Measurements from ENCODE around the gene RHOH. TPM values are rescaled to one million over a fixed set of nuclear protein-coding genes. Genes with fewer than 3 reads are reported as not detected.

RHOH gene
- total RNA-seq, 2 donors from 2014 or later, result 1.3 to 1.9 TPM

DNA sequence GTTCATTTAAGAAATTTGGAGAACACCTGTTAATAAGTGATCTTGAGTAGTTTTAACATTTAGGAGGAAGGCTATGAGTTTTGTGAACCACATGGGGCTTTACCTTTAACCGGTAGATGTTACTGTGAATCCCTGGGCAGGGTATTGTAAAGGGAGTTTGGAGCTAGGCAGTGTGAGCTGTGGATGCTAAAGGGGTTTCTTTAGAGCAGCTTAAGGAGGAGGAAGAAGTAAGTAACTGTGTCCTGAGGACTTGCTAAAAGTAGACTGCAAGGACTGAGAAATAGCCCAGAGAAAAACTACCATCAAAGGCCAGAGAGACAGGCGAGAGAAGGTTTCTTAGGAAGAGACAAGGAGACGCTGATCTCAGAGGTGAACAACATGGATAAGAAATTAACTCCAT, 5.6 kb downstream of the RHOH start:
- Histone ChIP-seq H3K36me3 (no peaks in the 10 kb centered on the region), H3K27ac (no peak overlapping the region), H3K4me3 (no peak overlapping the region), H3K4me1 (replicated peaks) (no peaks in the 10 kb centered on the region), H3K27me3 (replicated peaks; ENCODE audit: insufficient read depth) (no peaks in the 10 kb centered on the region), H3K9me3 (no peaks in the 10 kb centered on the region)
- TF ChIP-seq POLR2AphosphoS5 (IDR thresholded peaks at IDR 0.05), result no peak
- TF ChIP-seq POLR2A (IDR thresholded peaks at IDR 0.05), result no peak
- TF ChIP-seq CTCF (IDR thresholded peaks at IDR 0.05), result no peak
- intact Hi-C loops (cut with DNase I), result no loop called here
- no peak for DNase-seq (ENCODE audit: low spot score)
- WGBS, result 89% methylated on average over 3 of the region's 3 CpGs

DNA sequence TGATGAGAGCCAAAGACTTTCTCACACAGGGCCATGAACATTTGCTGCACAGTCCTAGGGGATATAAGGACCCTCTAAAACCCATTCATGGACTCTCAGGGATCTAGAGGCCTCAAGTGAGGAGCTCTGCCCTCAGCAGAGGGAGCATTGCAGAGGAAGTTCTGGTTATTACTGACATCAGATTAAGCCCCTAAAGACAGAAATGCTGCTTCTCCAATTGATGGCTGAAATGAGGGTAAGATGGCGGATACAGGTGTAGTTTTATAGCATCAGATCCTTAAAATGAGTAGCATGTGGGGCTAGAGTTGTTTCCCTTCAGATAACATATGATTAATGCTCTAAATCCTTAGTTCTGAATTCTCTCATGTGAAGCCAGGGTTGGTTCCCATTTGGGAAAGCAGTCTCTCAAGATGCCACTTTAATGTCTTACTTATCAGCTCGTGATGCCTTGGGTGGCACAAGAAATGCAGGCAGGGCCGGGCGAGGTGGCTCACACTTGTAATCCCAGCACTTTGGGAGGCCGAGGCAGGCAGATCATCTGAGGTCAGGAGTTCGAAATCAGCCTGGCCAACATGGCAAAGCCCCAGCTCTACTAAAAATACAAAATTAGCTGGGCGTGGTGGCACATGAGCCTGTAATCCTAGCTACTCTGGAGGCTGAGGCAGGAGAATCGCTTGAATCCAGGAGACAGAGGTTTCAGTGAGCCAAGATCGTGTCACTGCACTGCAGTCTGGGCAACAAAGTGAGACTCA, 7.9 kb downstream of the RHOH start:
- DNase-seq (ENCODE audit: low spot score), result no peak
- no peak for TF ChIP-seq POLR2A (IDR thresholded peaks at IDR 0.05)
- no peak for TF ChIP-seq POLR2AphosphoS5 (IDR thresholded peaks at IDR 0.05)
- TF ChIP-seq CTCF (IDR thresholded peaks at IDR 0.05), result no peak
- H3K27me3 ChIP-seq (replicated peaks; ENCODE audit: insufficient read depth), result no peaks in the 10 kb centered on the region
- H3K4me1 ChIP-seq (replicated peaks), result no peaks in the 10 kb centered on the region
- intact Hi-C loops (cut with DNase I), result no loop called here
- no peak overlapping the region for H3K27ac ChIP-seq
- no peaks in the 10 kb centered on the region for H3K36me3 ChIP-seq
- no peak overlapping the region for H3K4me3 ChIP-seq
- H3K9me3 ChIP-seq, result no peaks in the 10 kb centered on the region
- 88% methylated on average over 9 of the region's 9 CpGs for WGBS

GRCh38 chr4:40205259-40206198, 8.7 kb downstream of the RHOH start:
- Histone ChIP-seq H3K36me3 (no peaks in the 10 kb centered on the region), H3K9me3 (no peaks in the 10 kb centered on the region), H3K4me3 (no peak overlapping the region), H3K4me1 (replicated peaks) (no peaks in the 10 kb centered on the region), H3K27ac (no peak overlapping the region), H3K27me3 (replicated peaks; ENCODE audit: insufficient read depth) (no peaks in the 10 kb centered on the region)
- intact Hi-C loops (cut with DNase I), result no loop called here
- no peak for TF ChIP-seq POLR2A (IDR thresholded peaks at IDR 0.05)
- no peak for TF ChIP-seq CTCF (IDR thresholded peaks at IDR 0.05)
- no peak for TF ChIP-seq POLR2AphosphoS5 (IDR thresholded peaks at IDR 0.05)
- DNase-seq (ENCODE audit: low spot score), result no peak
- 84% methylated on average over 6 of the region's 6 CpGs for WGBS

- no peak overlapping the region for H3K27ac ChIP-seq
- 79% methylated on average over 2 of the region's 2 CpGs for WGBS
Observed at GRCh38 chr4:40206426-40206825, 9.6 kb downstream of the RHOH start.

More at GRCh38 chr4:40206426-40206825, 9.6 kb downstream of the RHOH start:
- DNase-seq (ENCODE audit: low spot score), result no peak
- intact Hi-C loops (cut with DNase I), result no loop called here
- H3K36me3 ChIP-seq, result no peaks in the 10 kb centered on the region
- H3K4me3 ChIP-seq, result no peak overlapping the region
- no peaks in the 10 kb centered on the region for H3K9me3 ChIP-seq
- H3K4me1 ChIP-seq (replicated peaks), result no peaks in the 10 kb centered on the region
- H3K27me3 ChIP-seq (replicated peaks; ENCODE audit: insufficient read depth), result no peaks in the 10 kb centered on the region
- TF ChIP-seq CTCF (IDR thresholded peaks at IDR 0.05) (no peak), POLR2A (IDR thresholded peaks at IDR 0.05) (no peak), POLR2AphosphoS5 (IDR thresholded peaks at IDR 0.05) (no peak)
